ENCODE measurements around the gene EPHA10.

Gene EPHA10

GRCh38 chr1:37732111-37732780 lies 32.7 kb downstream of the EPHA10 start:
- DNase-seq = no peak

- no peak for DNase-seq
Measured at GRCh38 chr1:37731312-37732019, 33.5 kb downstream of the EPHA10 start.

- DNase-seq = no peak
Measured at GRCh38 chr1:37730376-37730775, 34.5 kb downstream of the EPHA10 start.

- DNase-seq = no peak
Measured at GRCh38 chr1:37728416-37728815, 36.5 kb downstream of the EPHA10 start.

- DNase-seq = no peak
Measured at GRCh38 chr1:37726751-37727585, 38.0 kb downstream of the EPHA10 start.

GRCh38 chr1:37725851-37726613 lies 38.9 kb downstream of the EPHA10 start:
- DNase-seq = no peak

GRCh38 chr1:37724575-37724974 lies 40.3 kb downstream of the EPHA10 start:
- DNase-seq = no peak

GRCh38 chr1:37723390-37724078 lies 41.4 kb downstream of the EPHA10 start:
- DNase-seq = no peak

- no peak for DNase-seq
Measured at GRCh38 chr1:37723072-37723389, 41.9 kb downstream of the EPHA10 start.

GRCh38 chr1:37722181-37723071 lies 42.5 kb downstream of the EPHA10 start:
- no peak for DNase-seq

GRCh38 chr1:37721565-37721964 lies 43.4 kb downstream of the EPHA10 start:
- DNase-seq = no peak

- DNase-seq = no peak
Measured at GRCh38 chr1:37720231-37721130, 44.4 kb downstream of the EPHA10 start.

- DNase-seq = no peak
Measured at GRCh38 chr1:37719572-37720195, 45.2 kb downstream of the EPHA10 start.

GRCh38 chr1:37718901-37719571 lies 45.9 kb downstream of the EPHA10 start:
- DNase-seq = no peak

GRCh38 chr1:37718181-37718900 lies 46.6 kb downstream of the EPHA10 start:
- no peak for DNase-seq

GRCh38 chr1:37717631-37718030 lies 47.3 kb downstream of the EPHA10 start:
- no peak for DNase-seq

- no peak for DNase-seq
Measured at GRCh38 chr1:37716321-37716720, 48.6 kb downstream of the EPHA10 start.

GRCh38 chr1:37714689-37715088 lies 50.2 kb downstream of the EPHA10 start:
- DNase-seq = no peak

- DNase-seq = no peak
Measured at GRCh38 chr1:37714226-37714625, 50.7 kb downstream of the EPHA10 start.
